T-cell (primary cell): Measurements from ENCODE around the gene NRAS. TPM values are rescaled to one million over a fixed set of nuclear protein-coding genes. Genes with fewer than 3 reads are reported as not detected.

Experiments used
- ATAC-seq, 4 experiments: fragments of 200-7000 bp in 3 of 4; fragments of 150-1000 bp in 1 of 4; cut with Tn5 transposase; replicated peaks in 1 of 4; 1 replicate in 3 of 4; 2 replicates in 1 of 4; pipeline ENCODE4 v1.10.0; 2021; ENCODE audit warnings: moderate library complexity in 3 of 4, mild to moderate bottlenecking in 2 of 4, moderate number of reproducible peaks in 1 of 4
- CTCF ChIA-PET, 2 donors: fragments of 300-600 bp; sonication (Branson Sonifier 250); formaldehyde crosslinking; loops; one replicate each; lab custom pipeline; 2022; ENCODE audit warnings: antibody characterized with exemption in 2 of 2; lab: Charles Lee
- POLR2A ChIA-PET, 2 donors: fragments of 300-600 bp; sonication (Branson Sonifier 250); formaldehyde crosslinking; loops; one replicate each; lab custom pipeline; 2022; ENCODE audit warnings: antibody characterized with exemption in 2 of 2; lab: Charles Lee
- DNase-seq, 35 experiments: peaks; one replicate each; pipeline versions ENCODE4 v3.0.0 to v3.0.0-alpha.2; 2013 to 2023
- H3K27ac ChIP-seq: one replicate; pipeline ENCODE4 v1.5.1; 2013; ENCODE audit warnings: low read length
- H3K27me3 ChIP-seq, 2 experiments: replicated peaks in 1 of 2; 1 replicate in 1 of 2; 2 replicates in 1 of 2; pipeline versions ENCODE4 v1.6.1 to v1.7.0; 2013; ENCODE audit warnings: low read length in 1 of 2, mixed read lengths in 1 of 2; ENCODE audit not compliant: control insufficient read depth in 2 of 2, insufficient read depth in 2 of 2; ENCODE audit errors: extremely low read depth in 1 of 2
- H3K36me3 ChIP-seq, 2 donors: 1 replicate in 1 of 2; 2 replicates in 1 of 2; pipeline versions ENCODE4 v1.6.1 to v1.7.0; 2013; ENCODE audit warnings: low read length in 1 of 2; ENCODE audit not compliant: control insufficient read depth in 2 of 2, insufficient read depth in 1 of 2; ENCODE audit errors: extremely low read depth in 1 of 2
- H3K4me1 ChIP-seq, 2 experiments: 1 replicate in 1 of 2; 2 replicates in 1 of 2; pipeline versions ENCODE4 v1.6.1 to v1.7.0; 2013; ENCODE audit warnings: low read length in 2 of 2, mixed read lengths in 1 of 2; ENCODE audit not compliant: insufficient read depth in 2 of 2, control insufficient read depth in 1 of 2; ENCODE audit errors: extremely low read depth in 1 of 2
- H3K4me3 ChIP-seq, 2 donors: 1 replicate in 1 of 2; 2 replicates in 1 of 2; pipeline versions ENCODE4 v1.5.1 to v1.7.0; 2013; ENCODE audit warnings: mild to moderate bottlenecking in 2 of 2, low read length in 1 of 2, moderate library complexity in 1 of 2; ENCODE audit not compliant: control insufficient read depth in 1 of 2; ENCODE audit errors: extremely low read depth in 1 of 2
- H3K9me3 ChIP-seq: 2 replicates; pipeline ENCODE4 v1.7.0; 2013
- H3K27ac Mint-ChIP-seq, 2 donors: one replicate each; pipeline ENCODE4 v1.8.0; 2020 to 2021; ENCODE audit warnings: mild to moderate bottlenecking in 2 of 2, mixed read lengths in 2 of 2
- H3K27me3 Mint-ChIP-seq, 2 donors: one replicate each; pipeline ENCODE4 v1.8.0; 2021 to 2022; ENCODE audit warnings: mixed read lengths in 2 of 2
- H3K36me3 Mint-ChIP-seq: one replicate; pipeline ENCODE4 v1.8.0; 2021; ENCODE audit warnings: mixed read lengths
- H3K4me1 Mint-ChIP-seq, 3 donors: one replicate each; pipeline ENCODE4 v1.8.0; 2020 to 2022; ENCODE audit warnings: mixed read lengths in 3 of 3, mild to moderate bottlenecking in 1 of 3
- H3K4me3 Mint-ChIP-seq, 3 donors: one replicate each; pipeline ENCODE4 v1.8.0; 2020 to 2022; ENCODE audit warnings: mild to moderate bottlenecking in 3 of 3, mixed read lengths in 3 of 3, moderate library complexity in 3 of 3
- H3K9me3 Mint-ChIP-seq, 3 donors: one replicate each; pipeline ENCODE4 v1.8.0; 2020 to 2022; ENCODE audit warnings: mixed read lengths in 3 of 3
- WGBS: methylation state at CpG from one replicate; pipeline ENCODE4 v1.1.5; 2013; ENCODE audit warnings: missing lambda C conversion rate; ENCODE audit not compliant: insufficient coverage; 5-methylcytosine and 5-hydroxymethylcytosine counted together
- total RNA-seq, 35 experiments: library from RNA in 6 of 35; stranded (reverse) in 6 of 35; fragments of 120-200 nt in 1 of 35; gene quantifications; one replicate each; pipeline versions ENCODE4 v1.2.1 to v1.2.4 and lab custom pipeline; 2013 to 2026

Gene NRAS
- total RNA-seq, 5 donors from 2014 or later (not counting 1 experiment from before 2014, with no cell fraction given): 19.9 to 29.7 (median 22.1) TPM

- Mint-ChIP-seq H3K27ac (no peak overlapping the region), H3K27me3 (no peaks in the 10 kb centered on the region)
- CTCF ChIA-PET: interaction anchor here in 1 of 2 donors (0.6 kb wide), 1 partner anchor 156 kb away, joined by 3 read pairs; the partner anchor contains the start of gene BCAS2
Observed at GRCh38 chr1:114737314-114737849, 20.8 kb upstream of the NRAS start.

GRCh38 chr1:114735479-114735878 is 18.9 kb upstream of the NRAS start:
- DNase-seq: no peak
- CTCF ChIA-PET: no interaction called here
- Mint-ChIP-seq H3K4me3 (no peak overlapping the region), H3K4me1 (peaks cover 8 to 29% (median 12%) of the 10 kb centered on the region in 3 donors), H3K27ac (peak overlapping the region in 1 of 2 donors; percentile 9), H3K27me3 (no peaks in the 10 kb centered on the region), H3K9me3 (no peaks in the 10 kb centered on the region), H3K36me3 (peaks cover 65% of the 10 kb centered on the region)
- Histone ChIP-seq H3K27ac (no peak overlapping the region), H3K9me3 (no peaks in the 10 kb centered on the region), H3K4me3 (no peak overlapping the region), H3K36me3 (peaks cover 3 to 84% of the 10 kb centered on the region in 2 donors), H3K27me3 (no peaks in the 10 kb centered on the region), H3K4me1 (no peaks in the 10 kb centered on the region)
- no CpG with 5 or more reads among the region's 1 CpG for WGBS
- POLR2A ChIA-PET: interaction anchor here in 1 of 2 donors (1.5 kb wide), 1 partner anchor 15 kb away, joined by 4 read pairs; no protein-coding TSS in a partner anchor
- no peak for ATAC-seq

More at GRCh38 chr1:114737314-114737849, 20.8 kb upstream of the NRAS start:
- POLR2A ChIA-PET: interaction anchor here (0.5 to 1.6 kb wide), 4 partner anchors 9 to 18 kb away, joined by 3 to 6 read pairs (median 3); no protein-coding TSS in a partner anchor
- WGBS: 100% methylated on average over 5 of the region's 6 CpGs
- no peak overlapping the region for H3K4me3 ChIP-seq
- DNase-seq (no peak), ATAC-seq (no peak)
- H3K36me3 ChIP-seq: peaks cover 3 to 78% of the 10 kb centered on the region in 2 donors
- no peaks in the 10 kb centered on the region for H3K27me3 ChIP-seq
- H3K4me1 ChIP-seq: peaks cover 0 to 4% of the 10 kb centered on the region in 2 experiments
- H3K4me1 Mint-ChIP-seq: peaks cover 24 to 39% (median 28%) of the 10 kb centered on the region in 3 donors
- no peaks in the 10 kb centered on the region for H3K9me3 Mint-ChIP-seq
- H3K27ac ChIP-seq: no peak overlapping the region
- H3K9me3 ChIP-seq: no peaks in the 10 kb centered on the region
- H3K36me3 Mint-ChIP-seq: peaks cover 60% of the 10 kb centered on the region
- no peak overlapping the region for H3K4me3 Mint-ChIP-seq

DNA sequence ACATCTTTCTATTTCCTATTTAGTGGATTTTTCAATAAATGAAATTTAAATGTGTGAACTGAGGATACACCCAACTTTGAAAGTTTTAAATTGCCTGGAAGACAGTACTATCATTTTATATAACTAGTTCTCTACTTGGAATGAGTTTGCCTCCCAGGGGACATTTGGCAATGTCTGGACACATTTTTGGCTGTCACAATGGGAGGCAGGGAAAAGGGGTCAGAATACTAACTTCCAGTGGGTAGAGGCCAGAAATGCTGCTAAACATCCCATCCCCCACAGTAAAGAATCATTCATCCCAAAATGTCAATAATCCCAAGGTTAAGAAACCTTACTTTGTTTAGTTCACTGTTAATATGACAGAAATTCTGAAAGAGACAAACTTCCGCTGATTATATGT is 13.2 kb upstream of the NRAS start:
- no peaks in the 10 kb centered on the region for H3K27me3 Mint-ChIP-seq
- peaks cover 69% of the 10 kb centered on the region for H3K36me3 Mint-ChIP-seq
- DNase-seq: no peak
- no peak overlapping the region for H3K4me3 Mint-ChIP-seq
- ChIA-PET POLR2A (no interaction called here), CTCF (no interaction called here)
- H3K4me1 Mint-ChIP-seq: peaks cover 0 to 11% (median 6%) of the 10 kb centered on the region in 3 donors
- Histone ChIP-seq H3K4me1 (no peaks in the 10 kb centered on the region), H3K4me3 (no peak overlapping the region), H3K9me3 (no peaks in the 10 kb centered on the region), H3K36me3 (peaks cover 8 to 93% of the 10 kb centered on the region in 2 donors), H3K27me3 (no peaks in the 10 kb centered on the region), H3K27ac (no peak overlapping the region)
- no peak for ATAC-seq
- WGBS: no CpG with 5 or more reads among the region's 1 CpG
- no peak overlapping the region for H3K27ac Mint-ChIP-seq
- H3K9me3 Mint-ChIP-seq: no peaks in the 10 kb centered on the region

DNA sequence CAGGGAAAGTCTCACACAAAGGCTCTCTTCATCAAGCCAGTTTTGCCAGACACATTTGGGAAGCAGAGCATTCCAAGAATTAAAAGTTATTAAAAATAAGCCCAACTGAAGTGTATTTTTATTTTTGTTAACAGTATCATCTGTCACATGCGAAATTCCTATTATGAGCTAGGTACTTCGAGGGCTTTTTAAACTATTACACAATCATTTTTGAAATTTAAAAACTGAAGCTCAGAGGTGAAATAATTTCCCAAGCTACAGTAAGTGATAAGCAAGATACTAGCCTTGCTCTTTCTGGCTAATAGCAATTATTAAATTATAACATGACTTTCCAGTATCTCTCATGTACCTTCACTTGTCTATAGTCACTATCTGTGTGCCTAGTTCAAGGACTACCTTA is 12.0 kb upstream of the NRAS start:
- Histone ChIP-seq H3K27me3 (no peaks in the 10 kb centered on the region), H3K36me3 (peaks cover 12 to 95% of the 10 kb centered on the region in 2 donors), H3K4me3 (no peak overlapping the region), H3K9me3 (no peaks in the 10 kb centered on the region), H3K27ac (no peak overlapping the region), H3K4me1 (no peaks in the 10 kb centered on the region)
- WGBS: no CpG with 5 or more reads among the region's 2 CpGs
- peaks cover 71% of the 10 kb centered on the region for H3K36me3 Mint-ChIP-seq
- DNase-seq: no peak
- no peak overlapping the region for H3K4me3 Mint-ChIP-seq
- H3K27ac Mint-ChIP-seq: no peak overlapping the region
- ATAC-seq: no peak
- H3K9me3 Mint-ChIP-seq: no peaks in the 10 kb centered on the region
- H3K27me3 Mint-ChIP-seq: no peaks in the 10 kb centered on the region
- peaks cover 0 to 11% (median 10%) of the 10 kb centered on the region in 3 donors for H3K4me1 Mint-ChIP-seq
- ChIA-PET CTCF (no interaction called here), POLR2A (interaction anchor here (0.6 to 1.4 kb wide), 7 partner anchors 8 to 148 kb away, joined by 3 to 14 read pairs (median 4); no protein-coding TSS in a partner anchor)

DNA sequence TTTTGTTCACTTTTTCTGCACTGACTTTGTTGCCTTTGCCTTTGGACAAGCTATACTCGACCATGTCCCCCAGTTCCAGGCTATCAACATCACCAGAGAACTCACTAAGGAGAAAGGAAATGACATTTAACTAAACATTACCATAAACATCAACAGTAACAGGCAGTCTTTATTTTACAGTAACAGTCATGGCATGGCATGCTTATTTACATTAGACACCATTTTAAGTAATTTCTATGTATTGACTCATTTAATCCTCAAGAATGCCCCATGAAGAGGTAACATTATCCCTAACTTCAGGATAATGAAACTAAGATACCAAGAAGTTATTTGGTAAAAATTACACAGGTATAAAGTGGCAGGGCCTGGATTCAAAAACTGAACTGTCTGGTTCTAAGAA is 8.7 kb upstream of the NRAS start:
- Histone ChIP-seq H3K4me3 (no peak overlapping the region), H3K27ac (no peak overlapping the region), H3K27me3 (no peaks in the 10 kb centered on the region), H3K9me3 (no peaks in the 10 kb centered on the region), H3K36me3 (peaks cover 21 to 95% of the 10 kb centered on the region in 2 donors), H3K4me1 (no peaks in the 10 kb centered on the region)
- ATAC-seq: no peak
- ChIA-PET CTCF (no interaction called here), POLR2A (no interaction called here)
- peak overlapping the region in 1 of 2 donors; percentile 4 for H3K27ac Mint-ChIP-seq
- WGBS: no CpG with 5 or more reads among the region's 1 CpG
- no peaks in the 10 kb centered on the region for H3K9me3 Mint-ChIP-seq
- H3K4me3 Mint-ChIP-seq: no peak overlapping the region
- H3K27me3 Mint-ChIP-seq: no peaks in the 10 kb centered on the region
- peaks cover 0 to 10% (median 3%) of the 10 kb centered on the region in 3 donors for H3K4me1 Mint-ChIP-seq
- no peak for DNase-seq
- H3K36me3 Mint-ChIP-seq: peaks cover 69% of the 10 kb centered on the region

- Mint-ChIP-seq H3K27ac (no peak overlapping the region), H3K9me3 (no peaks in the 10 kb centered on the region), H3K36me3 (peaks cover 71% of the 10 kb centered on the region), H3K4me3 (no peak overlapping the region), H3K27me3 (no peaks in the 10 kb centered on the region), H3K4me1 (peaks cover 0 to 4% (median 2%) of the 10 kb centered on the region in 3 donors)
- Histone ChIP-seq H3K4me3 (no peak overlapping the region), H3K36me3 (peaks cover 26 to 95% of the 10 kb centered on the region in 2 donors), H3K27me3 (no peaks in the 10 kb centered on the region), H3K27ac (no peak overlapping the region), H3K9me3 (no peaks in the 10 kb centered on the region), H3K4me1 (no peaks in the 10 kb centered on the region)
- ChIA-PET CTCF (no interaction called here), POLR2A (interaction anchor here in 1 of 2 donors (1.0 kb wide), 1 partner anchor 15 kb away, joined by 3 read pairs; no protein-coding TSS in a partner anchor)
- ATAC-seq (no peak), DNase-seq (no peak)
- no CpG with 5 or more reads among the region's 1 CpG for WGBS
Observed at GRCh38 chr1:114723915-114724314, 7.3 kb upstream of the NRAS start.
